Spleen (tissue), 11 donors: ENCODE data around the gene PLXNC1. TPM values are rescaled to one million over a fixed set of nuclear protein-coding genes. Genes with fewer than 3 reads are reported as not detected.

ENCODE experiments used
- DNase-seq: peaks from one replicate; pipeline ENCODE4 v3.0.0-alpha.2; 2020
- H3K27ac ChIP-seq, 8 donors: fragments of 200-600 bp; sonication (generic) in 7 of 8; 1 replicate in 4 of 8; 2 replicates in 4 of 8; pipeline versions ENCODE4 v1.5.0 to v1.8.0; 2016 to 2021; ENCODE audit warnings: inconsistent platforms in 4 of 8, mild to moderate bottlenecking in 4 of 8, moderate library complexity in 1 of 8
- H3K27me3 ChIP-seq, 7 donors: fragments of 200-600 bp; sonication (generic) in 6 of 7; replicated peaks in 1 of 7; 1 replicate in 4 of 7; 2 replicates in 3 of 7; pipeline versions ENCODE4 v1.5.0 to v1.8.0; 2016 to 2021; ENCODE audit warnings: inconsistent platforms in 3 of 7, mild to moderate bottlenecking in 1 of 7
- H3K36me3 ChIP-seq, 6 donors: fragments of 200-600 bp; sonication (generic) in 5 of 6; 1 replicate in 4 of 6; 2 replicates in 2 of 6; pipeline versions ENCODE4 v1.5.0 to v1.8.0; 2016 to 2021; ENCODE audit warnings: inconsistent platforms in 2 of 6
- H3K4me1 ChIP-seq, 6 donors: fragments of 200-600 bp; sonication (generic) in 5 of 6; 1 replicate in 3 of 6; 2 replicates in 3 of 6; pipeline versions ENCODE4 v1.5.0 to v1.8.0; 2016 to 2021; ENCODE audit warnings: inconsistent platforms in 3 of 6
- H3K4me3 ChIP-seq, 8 donors: fragments of 200-600 bp; sonication (generic) in 7 of 8; 1 replicate in 4 of 8; 2 replicates in 4 of 8; pipeline versions ENCODE4 v1.5.0 to v1.8.0; 2016 to 2021; ENCODE audit warnings: inconsistent platforms in 4 of 8, mild to moderate bottlenecking in 4 of 8, moderate library complexity in 2 of 8
- H3K9me3 ChIP-seq, 8 donors: fragments of 200-600 bp; sonication (generic) in 7 of 8; 1 replicate in 4 of 8; 2 replicates in 4 of 8; pipeline versions ENCODE4 v1.5.0 to v1.8.0; 2016 to 2021; ENCODE audit warnings: inconsistent platforms in 4 of 8
- CTCF ChIP-seq, 11 experiments: fragments of 200-600 bp in 7 of 11; fragments of 450-650 bp in 4 of 11; sonication (generic) in 4 of 11; IDR thresholded peaks in 8 of 11; conservative IDR thresholded peaks in 3 of 11; 1 replicate in 7 of 11; 2 replicates in 4 of 11; pipeline versions ENCODE4 v1.4.0 to v1.8.0; 2016 to 2021; ENCODE audit warnings: antibody characterized with exemption in 11 of 11, inconsistent platforms in 4 of 11, mild to moderate bottlenecking in 1 of 11
- POLR2A ChIP-seq, 3 donors: fragments of 450-650 bp; IDR thresholded peaks; one replicate each; pipeline ENCODE4 v1.5.1; 2017; ENCODE audit warnings: antibody characterized with exemption in 3 of 3, mild to moderate bottlenecking in 1 of 3
- POLR2AphosphoS5 ChIP-seq, 3 donors: sonication (generic); formaldehyde crosslinking; IDR thresholded peaks; one replicate each; pipeline ENCODE4 v1.5.1; 2017; ENCODE audit warnings: antibody characterized with exemption in 3 of 3
- WGBS, 5 donors: extraction: QIAGEN DNeasy Blood & Tissue Kit in 3 of 5; methylation state at CpG; one replicate each; pipeline versions ENCODE4 v1.1.5 to v1.1.7; 2013 to 2018; 5-methylcytosine and 5-hydroxymethylcytosine counted together
- intact Hi-C: fragments of 100-400 bp; cut with DNase I; formaldehyde crosslinking; loops from one replicate; pipeline ENCODE4 v1.15.0; 2023; ENCODE audit warnings: low total_unique reads
- polyA plus RNA-seq, 3 donors: library from polyadenylated mRNA; stranded (reverse); fragments of 200-250 nt; gene quantifications; one replicate each; pipeline ENCODE4 v1.2.1, GENCODE V29; 2013
- total RNA-seq, 7 donors: library from RNA; depleted of rRNA in 3 of 7; stranded (reverse); fragments of >200 nt in 3 of 7; fragmentation: NEBNext Ultra II Directional in 4 of 7; extraction: Animal tissue kit (Norgen Biotek cat#: 25700) in 4 of 7; gene quantifications; one replicate each; pipeline versions ENCODE4 v1.1.0 to v1.2.1, GENCODE V29; 2016 to 2021
- donor health status: healthy with polysubstance abuse.
- donor health status: DM: no; HTN: no; CAD: no; lungs with moderate emphysema.
- donor health status: DM: no; HTN: no; CAD: no.
- donor health status: Bipolar disorder and iron deficiency.
- donor health status: healthy.
- donor health status: DM: no; HTN: no; CAD: no.
- donor health status: DM: yes; HTN: yes; CAD: no.

Gene PLXNC1
- total and polyA plus RNA-seq, 10 donors, result 6.8 to 138 (median 69.7) TPM

- TF ChIP-seq CTCF (IDR thresholded peaks at IDR 0.05 in 8 of 11, conservative IDR thresholded peaks at IDR 0.05 in 3 of 11) (no peak), POLR2AphosphoS5 (IDR thresholded peaks at IDR 0.05) (no peak), POLR2A (IDR thresholded peaks at IDR 0.05) (no peak)
- Histone ChIP-seq H3K36me3 (peaks cover 0 to 75% (median 19%) of the 10 kb centered on the region in 6 donors), H3K9me3 (no peaks in the 10 kb centered on the region), H3K27me3 (no peaks in the 10 kb centered on the region), H3K27ac (peak overlapping the region in 7 of 8 donors; percentile 84 to 94 (median 89)), H3K4me3 (no peak overlapping the region), H3K4me1 (peaks cover 18 to 63% (median 41%) of the 10 kb centered on the region in 6 donors)
- no peak for DNase-seq
- WGBS, 5 donors, result 72 to 88% (median 85%) methylated on average over 2 of the region's 2 CpGs
- intact Hi-C loops, result no loop called here
Measured at GRCh38 chr12:94261119-94261518, 112.7 kb downstream of the PLXNC1 start.

- Histone ChIP-seq H3K27me3 (no peaks in the 10 kb centered on the region), H3K36me3 (peaks cover 0 to 75% (median 17%) of the 10 kb centered on the region in 6 donors), H3K4me3 (peak overlapping the region in 7 of 8 donors; percentile 38 to 77 (median 43)), H3K4me1 (peaks cover 18 to 69% (median 47%) of the 10 kb centered on the region in 6 donors), H3K9me3 (no peaks in the 10 kb centered on the region), H3K27ac (peak overlapping the region; percentile 76 to 94 (median 88))
- intact Hi-C loops, result no loop called here
- no peak for DNase-seq
- TF ChIP-seq CTCF (IDR thresholded peaks at IDR 0.05 in 8 of 11, conservative IDR thresholded peaks at IDR 0.05 in 3 of 11) (no peak), POLR2A (IDR thresholded peaks at IDR 0.05) (no peak), POLR2AphosphoS5 (IDR thresholded peaks at IDR 0.05) (no peak)
- 63 to 81% (median 69%) methylated on average over 3 of the region's 3 CpGs for WGBS, 5 donors
Measured at GRCh38 chr12:94261786-94262185, 113.4 kb downstream of the PLXNC1 start.

- DNase-seq, result peak; percentile 93
- 10 to 19% (median 12%) methylated on average over 10 to 17 of the region's 17 CpGs for WGBS, 5 donors
- H3K4me1 ChIP-seq, result peaks cover 18 to 76% (median 54%) of the 10 kb centered on the region in 6 donors
- H3K27ac ChIP-seq, result peak overlapping the region; percentile 76 to 94 (median 88)
- TF ChIP-seq POLR2A (IDR thresholded peaks at IDR 0.05) (no peak), POLR2AphosphoS5 (IDR thresholded peaks at IDR 0.05) (peak; percentile 73 to 90 (median 90)), CTCF (IDR thresholded peaks at IDR 0.05 in 8 of 11, conservative IDR thresholded peaks at IDR 0.05 in 3 of 11) (peak in 1 of 11 experiments; percentile 23)
- intact Hi-C loops, result no loop called here
- H3K27me3 ChIP-seq, result no peaks in the 10 kb centered on the region
- H3K9me3 ChIP-seq, result no peaks in the 10 kb centered on the region
- H3K36me3 ChIP-seq, result peaks cover 0 to 72% (median 17%) of the 10 kb centered on the region in 6 donors
- H3K4me3 ChIP-seq, result peak overlapping the region; percentile 27 to 77 (median 43)
Measured at GRCh38 chr12:94262228-94263010, 114.0 kb downstream of the PLXNC1 start.
